AML-193 (cell line): ENCODE results near the gene ZC3HAV1L.
A peak's percentile ranks its signal among the peaks of the same experiment; 100 is the strongest.
"Not testable (repeated sequence)": the region's sequence is repeated elsewhere in the genome, so short reads cannot be mapped to it uniquely, and the experiment has no call there.

Source experiments
- DNase-seq, 2 experiments: peaks; one replicate each; lab custom pipeline; 2025; lab: John Stamatoyannopoulos, UW

Gene ZC3HAV1L

GRCh38 chr7:139054101-139054500, 18.3 kb upstream of the ZC3HAV1L start:
- no peak for DNase-seq

GRCh38 chr7:139051655-139052054, 15.8 kb upstream of the ZC3HAV1L start:
- DNase-seq = no peak

- DNase-seq = no peak
Measured at GRCh38 chr7:139049936-139050335, 14.1 kb upstream of the ZC3HAV1L start.

GRCh38 chr7:139049111-139049510, 13.3 kb upstream of the ZC3HAV1L start:
- DNase-seq = no peak

GRCh38 chr7:139047970-139048369, 12.1 kb upstream of the ZC3HAV1L start:
- no peak for DNase-seq

- DNase-seq = no peak
Measured at GRCh38 chr7:139046143-139046542, 10.3 kb upstream of the ZC3HAV1L start.

- DNase-seq = peak; percentile 47 to 58
Measured at GRCh38 chr7:139044813-139045794, 9.3 kb upstream of the ZC3HAV1L start.

GRCh38 chr7:139043823-139044812, 8.3 kb upstream of the ZC3HAV1L start:
- DNase-seq = no peak

GRCh38 chr7:139041378-139042085, 5.7 kb upstream of the ZC3HAV1L start:
- no peak for DNase-seq

- DNase-seq = no peak
Measured at GRCh38 chr7:139038691-139039090, 2.8 kb upstream of the ZC3HAV1L start.

GRCh38 chr7:139036901-139037300, 1.1 kb upstream of the ZC3HAV1L start:
- no peak for DNase-seq

- peak in 1 of 2 experiments; percentile 13 for DNase-seq
Measured at GRCh38 chr7:139034855-139035585, 822 bp downstream of the ZC3HAV1L start.

- no peak for DNase-seq
Measured at GRCh38 chr7:139034336-139034735, 1.5 kb downstream of the ZC3HAV1L start.

- DNase-seq = no peak
Measured at GRCh38 chr7:139033346-139034114, 2.3 kb downstream of the ZC3HAV1L start.

GRCh38 chr7:139032473-139032872, 3.4 kb downstream of the ZC3HAV1L start:
- no peak for DNase-seq

GRCh38 chr7:139029353-139029752, 6.5 kb downstream of the ZC3HAV1L start:
- DNase-seq = no peak

- no peak for DNase-seq
Measured at GRCh38 chr7:139026551-139026950, 9.3 kb downstream of the ZC3HAV1L start.

GRCh38 chr7:139025861-139026260, 10.0 kb downstream of the ZC3HAV1L start:
- not testable (repeated sequence) for DNase-seq

- DNase-seq = no peak
Measured at GRCh38 chr7:139023076-139023475, 12.8 kb downstream of the ZC3HAV1L start.

GRCh38 chr7:139022286-139022685, 13.6 kb downstream of the ZC3HAV1L start:
- no peak for DNase-seq
